Measurements from ENCODE around the gene SPECC1L. TPM values are rescaled to one million over a fixed set of nuclear protein-coding genes. Genes with fewer than 3 reads are reported as not detected.

SPECC1L gene
- total RNA-seq, 1 donor from 2014 or later: 69.9 TPM

GRCh38 chr22:24302591-24302990 lies 32.0 kb downstream of the SPECC1L start:
- Histone ChIP-seq H3K9me3 (no peaks in the 10 kb centered on the region), H3K4me3 (no peak overlapping the region), H3K27ac (peak overlapping the region; percentile 73), H3K27me3 (ENCODE audit: low read depth) (no peaks in the 10 kb centered on the region), H3K4me1 (peaks cover 52% of the 10 kb centered on the region), H3K36me3 (peaks cover 4% of the 10 kb centered on the region)
- TF ChIP-seq CTCF (IDR thresholded peaks at IDR 0.05): no peak
- DNase-seq: no peak
- no peak for ATAC-seq
- intact Hi-C loops (cut with DNase I): no loop called here

GRCh38 chr22:24303007-24303406 lies 32.4 kb downstream of the SPECC1L start:
- Histone ChIP-seq H3K4me3 (no peak overlapping the region), H3K9me3 (no peaks in the 10 kb centered on the region), H3K36me3 (peaks cover 4% of the 10 kb centered on the region), H3K4me1 (peaks cover 52% of the 10 kb centered on the region), H3K27ac (peak overlapping the region; percentile 73), H3K27me3 (ENCODE audit: low read depth) (no peaks in the 10 kb centered on the region)
- intact Hi-C loops (cut with DNase I): no loop called here
- ATAC-seq (peak; percentile 4 to 40), DNase-seq (no peak)
- no peak for TF ChIP-seq CTCF (IDR thresholded peaks at IDR 0.05)

GRCh38 chr22:24304062-24304675 lies 33.5 kb downstream of the SPECC1L start:
- Histone ChIP-seq H3K9me3 (no peaks in the 10 kb centered on the region), H3K27me3 (ENCODE audit: low read depth) (no peaks in the 10 kb centered on the region), H3K27ac (no peak overlapping the region), H3K4me3 (no peak overlapping the region), H3K4me1 (peaks cover 50% of the 10 kb centered on the region), H3K36me3 (peaks cover 4% of the 10 kb centered on the region)
- no peak for TF ChIP-seq CTCF (IDR thresholded peaks at IDR 0.05)
- DNase-seq (no peak), ATAC-seq (peak; percentile 53 to 57)
- intact Hi-C loops (cut with DNase I): no loop called here

GRCh38 chr22:24305260-24305692 lies 34.6 kb downstream of the SPECC1L start:
- Histone ChIP-seq H3K4me3 (no peak overlapping the region), H3K36me3 (peaks cover 9% of the 10 kb centered on the region), H3K27ac (peak overlapping the region; percentile 39), H3K9me3 (no peaks in the 10 kb centered on the region), H3K27me3 (ENCODE audit: low read depth) (no peaks in the 10 kb centered on the region), H3K4me1 (peaks cover 46% of the 10 kb centered on the region)
- no peak for DNase-seq
- intact Hi-C loops (cut with DNase I): no loop called here
- TF ChIP-seq CTCF (IDR thresholded peaks at IDR 0.05): no peak
- no peak for ATAC-seq

- Histone ChIP-seq H3K4me3 (no peak overlapping the region), H3K36me3 (peaks cover 48% of the 10 kb centered on the region), H3K27ac (no peak overlapping the region), H3K4me1 (peaks cover 12% of the 10 kb centered on the region), H3K27me3 (ENCODE audit: low read depth) (no peaks in the 10 kb centered on the region), H3K9me3 (no peaks in the 10 kb centered on the region)
- TF ChIP-seq CTCF (IDR thresholded peaks at IDR 0.05): no peak
- DNase-seq (no peak), ATAC-seq (no peak)
- intact Hi-C loops (cut with DNase I): no loop called here
Measured at GRCh38 chr22:24310969-24311368, 40.3 kb downstream of the SPECC1L start.
